Calu3 (cell line): Measurements from ENCODE around the gene FAM107B. TPM values are rescaled to one million over a fixed set of nuclear protein-coding genes. Genes with fewer than 3 reads are reported as not detected.

ENCODE experiments used
- BruUV-seq: library from RNA; stranded (reverse); fragments of 400-500 nt; replicated peaks from 2 replicates; lab custom pipeline; 2021; lab: Mats Ljungman, UMichigan
- CTCF ChIA-PET: fragments of 300-600 bp; sonication (Branson Sonifier 250); formaldehyde crosslinking; loops from one replicate; lab custom pipeline; 2022; ENCODE audit warnings: antibody characterized with exemption; lab: Charles Lee
- DNase-seq: peaks from one replicate; pipeline ENCODE4 v3.0.0; 2022
- H3K27ac Mint-ChIP-seq: one replicate; pipeline ENCODE4 v1.8.0; 2022; ENCODE audit warnings: mixed read lengths; ENCODE audit not compliant: unreplicated experiment
- H3K27me3 Mint-ChIP-seq: one replicate; pipeline ENCODE4 v1.8.0; 2022; ENCODE audit warnings: mixed read lengths; ENCODE audit not compliant: unreplicated experiment
- H3K36me3 Mint-ChIP-seq: one replicate; pipeline ENCODE4 v1.8.0; 2022; ENCODE audit warnings: mild to moderate bottlenecking, moderate library complexity, mixed read lengths; ENCODE audit not compliant: insufficient read depth, unreplicated experiment
- H3K4me1 Mint-ChIP-seq: one replicate; pipeline ENCODE4 v1.8.0; 2022; ENCODE audit warnings: mild to moderate bottlenecking, low read depth, mixed read lengths; ENCODE audit not compliant: unreplicated experiment
- H3K4me3 Mint-ChIP-seq: one replicate; pipeline ENCODE4 v1.8.0; 2022; ENCODE audit warnings: mild to moderate bottlenecking, low read depth, moderate library complexity, mixed read lengths; ENCODE audit not compliant: unreplicated experiment
- H3K9me3 Mint-ChIP-seq: one replicate; pipeline ENCODE4 v1.8.0; 2022; ENCODE audit warnings: low read depth, mixed read lengths; ENCODE audit not compliant: unreplicated experiment
- CTCF ChIP-seq: fragments of 200-600 bp; IDR thresholded peaks from one replicate; pipeline ENCODE4 v1.8.0; 2022; ENCODE audit warnings: antibody characterized with exemption; ENCODE audit not compliant: unreplicated experiment
- intact Hi-C: fragments of 100-400 bp; cut with micrococcal nuclease; formaldehyde crosslinking; loops from one replicate; pipeline ENCODE4 v1.10.0; 2022; ENCODE audit not compliant: unreplicated experiment
- total RNA-seq: library from RNA; stranded (reverse); gene quantifications from 2 replicates; pipeline ENCODE4 v1.2.3, GENCODE V29; 2022

FAM107B gene
- total RNA-seq, 1 experiment from 2014 or later: 168 TPM

GRCh38 chr10:14699482-14699881 is 75.2 kb downstream of the FAM107B start:
- no peak overlapping the region for H3K4me3 Mint-ChIP-seq
- H3K4me1 Mint-ChIP-seq: peaks cover 25% of the 10 kb centered on the region
- H3K36me3 Mint-ChIP-seq: no peaks in the 10 kb centered on the region
- H3K9me3 Mint-ChIP-seq: peaks cover 2% of the 10 kb centered on the region
- intact Hi-C loops: no loop called here
- no peak for DNase-seq
- H3K27ac Mint-ChIP-seq: no peak overlapping the region
- no peak for TF ChIP-seq CTCF
- CTCF ChIA-PET: interaction anchor here (0.5 kb wide), 1 partner anchor 885 kb away, joined by 4 read pairs; no protein-coding TSS in a partner anchor
- H3K27me3 Mint-ChIP-seq: no peaks in the 10 kb centered on the region
- BruUV-seq: no TSS peak

GRCh38 chr10:14698829-14699170 is 75.9 kb downstream of the FAM107B start:
- H3K36me3 Mint-ChIP-seq: no peaks in the 10 kb centered on the region
- peaks cover 2% of the 10 kb centered on the region for H3K9me3 Mint-ChIP-seq
- TF ChIP-seq CTCF: no peak
- H3K27me3 Mint-ChIP-seq: no peaks in the 10 kb centered on the region
- H3K4me3 Mint-ChIP-seq: no peak overlapping the region
- H3K27ac Mint-ChIP-seq: no peak overlapping the region
- H3K4me1 Mint-ChIP-seq: peaks cover 22% of the 10 kb centered on the region
- intact Hi-C loops: no loop called here
- CTCF ChIA-PET: no interaction called here
- BruUV-seq: no TSS peak
- no peak for DNase-seq

DNA sequence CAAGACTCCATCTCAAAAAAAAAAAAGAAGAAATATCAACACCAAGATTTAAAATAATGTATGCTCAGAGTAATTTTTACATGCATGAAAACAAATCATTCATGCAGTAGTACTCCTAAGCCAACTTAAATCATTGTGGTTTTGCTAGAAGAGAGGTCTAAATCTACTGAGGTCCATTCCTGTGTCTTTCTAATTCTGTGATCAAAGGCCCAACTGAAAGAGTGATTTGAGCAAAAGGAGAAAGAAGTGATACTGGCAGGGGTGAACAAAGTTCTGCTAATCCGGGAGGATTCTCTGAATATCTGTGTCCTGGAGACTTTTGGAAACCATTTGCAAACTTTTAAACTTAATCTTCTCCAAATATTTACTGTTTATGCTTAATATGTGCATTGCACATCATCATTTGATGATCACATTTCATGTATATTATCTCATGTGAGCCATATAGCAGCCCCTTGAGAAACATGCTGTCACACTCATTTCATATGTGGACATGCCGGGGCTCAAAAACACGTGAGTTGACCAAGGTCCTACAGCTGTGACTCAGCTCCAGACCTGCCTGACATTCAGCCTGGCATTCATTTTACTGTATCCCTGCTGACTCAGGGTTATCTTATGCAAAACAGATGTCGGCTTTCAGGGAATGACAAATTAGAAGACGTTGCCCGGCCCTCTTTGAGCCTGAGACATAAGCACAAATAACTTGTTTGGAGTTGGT is 76.4 kb downstream of the FAM107B start:
- no peaks in the 10 kb centered on the region for H3K36me3 Mint-ChIP-seq
- BruUV-seq: no TSS peak
- peaks cover 2% of the 10 kb centered on the region for H3K9me3 Mint-ChIP-seq
- no peak for DNase-seq
- no peak for TF ChIP-seq CTCF
- CTCF ChIA-PET: no interaction called here
- H3K27me3 Mint-ChIP-seq: no peaks in the 10 kb centered on the region
- no peak overlapping the region for H3K4me3 Mint-ChIP-seq
- peaks cover 17% of the 10 kb centered on the region for H3K4me1 Mint-ChIP-seq
- intact Hi-C loops: no loop called here
- H3K27ac Mint-ChIP-seq: no peak overlapping the region

DNA sequence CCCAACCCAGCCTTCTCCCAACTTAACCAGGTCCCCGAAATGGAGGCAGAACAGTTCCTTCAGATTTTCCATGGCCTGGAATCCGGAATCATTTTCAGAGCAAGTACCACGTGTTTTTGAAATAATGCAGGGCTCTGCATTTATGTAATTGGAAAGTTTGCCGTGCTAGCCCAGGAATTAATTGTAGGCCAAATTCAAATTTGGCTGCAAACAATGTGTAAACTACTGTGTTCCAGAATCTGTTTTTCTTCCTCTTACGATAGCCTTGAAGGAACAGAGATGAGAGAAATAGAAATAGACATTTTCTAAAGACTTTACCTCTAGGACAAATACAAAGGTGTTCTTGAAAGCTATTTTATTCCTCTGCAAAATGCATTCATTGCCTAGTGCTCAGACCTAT is 77.4 kb downstream of the FAM107B start:
- BruUV-seq: no TSS peak
- no peaks in the 10 kb centered on the region for H3K27me3 Mint-ChIP-seq
- H3K4me3 Mint-ChIP-seq: no peak overlapping the region
- CTCF ChIA-PET: interaction anchor here (0.6 kb wide), 1 partner anchor 204 kb away, joined by 3 read pairs; no protein-coding TSS in a partner anchor
- DNase-seq: no peak
- peaks cover 2% of the 10 kb centered on the region for H3K9me3 Mint-ChIP-seq
- H3K27ac Mint-ChIP-seq: no peak overlapping the region
- TF ChIP-seq CTCF: no peak
- intact Hi-C loops: no loop called here
- no peaks in the 10 kb centered on the region for H3K36me3 Mint-ChIP-seq
- H3K4me1 Mint-ChIP-seq: peaks cover 8% of the 10 kb centered on the region
